H9 (cell line): ENCODE measurements around the gene PLA2G4D. TPM values are rescaled to one million over a fixed set of nuclear protein-coding genes. Genes with fewer than 3 reads are reported as not detected.

Experiments
- DNase-seq: peaks from one replicate; pipeline ENCODE4 v3.0.0-alpha.2; 2017
- H2AFZ ChIP-seq: one replicate; pipeline ENCODE4 v1.6.1; 2013; ENCODE audit warnings: mild to moderate bottlenecking, low read length, control low read depth, moderate library complexity
- H2AK5ac ChIP-seq: 2 replicates; pipeline ENCODE4 v1.6.1; 2013; ENCODE audit warnings: low read length, control low read depth, mixed read lengths; ENCODE audit not compliant: insufficient read length
- H2BK120ac ChIP-seq: one replicate; pipeline ENCODE4 v1.6.1; 2013; ENCODE audit warnings: low read depth, mild to moderate bottlenecking, low read length, control low read depth, inconsistent platforms; ENCODE audit not compliant: poor library complexity, severe bottlenecking
- H2BK12ac ChIP-seq: 2 replicates; pipeline ENCODE4 v1.6.1; 2013; ENCODE audit warnings: low read length, control low read depth, mixed read lengths, low read depth; ENCODE audit not compliant: insufficient read length
- H2BK15ac ChIP-seq: 2 replicates; pipeline ENCODE4 v1.6.1; 2013; ENCODE audit warnings: low read depth, low read length, control low read depth
- H2BK20ac ChIP-seq: one replicate; pipeline ENCODE4 v1.6.1; 2013; ENCODE audit warnings: low read depth, mild to moderate bottlenecking, low read length, control low read depth, inconsistent platforms; ENCODE audit not compliant: poor library complexity, severe bottlenecking
- H2BK5ac ChIP-seq: 2 replicates; pipeline ENCODE4 v1.6.1; 2013; ENCODE audit warnings: low read length, control low read depth, mixed read lengths; ENCODE audit not compliant: insufficient read length
- H3K14ac ChIP-seq: 2 replicates; pipeline ENCODE4 v1.6.1; 2013; ENCODE audit warnings: low read length, control low read depth; ENCODE audit not compliant: insufficient read depth
- H3K18ac ChIP-seq: 2 replicates; pipeline ENCODE4 v1.6.1; 2013; ENCODE audit warnings: low read depth, mild to moderate bottlenecking, mixed read lengths, low read length, control low read depth; ENCODE audit not compliant: insufficient read length
- H3K23ac ChIP-seq: 2 replicates; pipeline ENCODE4 v1.6.1; 2013; ENCODE audit warnings: low read length, control low read depth, mixed read lengths, low read depth; ENCODE audit not compliant: insufficient read length
- H3K23me2 ChIP-seq: 2 replicates; pipeline ENCODE4 v1.6.1; 2013; ENCODE audit warnings: low read depth, mild to moderate bottlenecking, mixed read lengths, low read length, control low read depth; ENCODE audit not compliant: insufficient read length, poor library complexity, severe bottlenecking
- H3K27ac ChIP-seq: 2 replicates; pipeline ENCODE4 v1.5.1; 2013; ENCODE audit warnings: low read length, control low read depth, mixed read lengths, low read depth; ENCODE audit not compliant: insufficient read length
- H3K27me3 ChIP-seq: 2 replicates; pipeline ENCODE4 v1.6.1; 2013; ENCODE audit warnings: low read length, control low read depth, inconsistent platforms; ENCODE audit not compliant: insufficient read depth
- H3K4ac ChIP-seq: 2 replicates; pipeline ENCODE4 v1.6.1; 2013; ENCODE audit warnings: low read depth, mild to moderate bottlenecking, control low read depth, inconsistent platforms, low read length, moderate library complexity
- H3K4me1 ChIP-seq: 2 replicates; pipeline ENCODE4 v1.6.1; 2013; ENCODE audit warnings: low read length, control low read depth, inconsistent platforms; ENCODE audit not compliant: insufficient read depth
- H3K4me2 ChIP-seq: 2 replicates; pipeline ENCODE4 v1.6.1; 2013; ENCODE audit warnings: low read length, control low read depth, mixed read lengths; ENCODE audit not compliant: insufficient read length, insufficient read depth
- H3K56ac ChIP-seq: 2 replicates; pipeline ENCODE4 v1.6.1; 2013; ENCODE audit warnings: low read depth, mild to moderate bottlenecking, mixed read lengths, low read length, control low read depth; ENCODE audit not compliant: insufficient read length
- H3K79me1 ChIP-seq: 2 replicates; pipeline ENCODE4 v1.6.1; 2013; ENCODE audit warnings: low read depth, mild to moderate bottlenecking, moderate library complexity, low read length, control low read depth, inconsistent platforms; ENCODE audit not compliant: insufficient read depth, poor library complexity, severe bottlenecking
- H3K79me2 ChIP-seq: 2 replicates; pipeline ENCODE4 v1.6.1; 2013; ENCODE audit warnings: low read length, control low read depth, inconsistent platforms; ENCODE audit not compliant: insufficient read depth
- H3K9ac ChIP-seq: 2 replicates; pipeline ENCODE4 v1.6.1; 2013; ENCODE audit warnings: low read length, control low read depth, mixed read lengths; ENCODE audit not compliant: insufficient read length; ENCODE audit errors: extremely low read depth
- H3K9me3 ChIP-seq: one replicate; pipeline ENCODE4 v1.6.1; 2013; ENCODE audit warnings: low read depth, low read length, inconsistent platforms; ENCODE audit not compliant: control insufficient read depth
- H3T11ph ChIP-seq: one replicate; pipeline ENCODE4 v1.6.1; 2013; ENCODE audit warnings: mild to moderate bottlenecking, low read length, control low read depth, inconsistent platforms
- H4K20me1 ChIP-seq: one replicate; pipeline ENCODE4 v1.6.1; 2013; ENCODE audit not compliant: control insufficient read depth, insufficient read length, insufficient read depth
- H4K5ac ChIP-seq: 2 replicates; pipeline ENCODE4 v1.6.1; 2013; ENCODE audit warnings: low read depth, mild to moderate bottlenecking, mixed read lengths, low read length, control low read depth; ENCODE audit not compliant: insufficient read length
- H4K8ac ChIP-seq: replicated peaks from 2 replicates; pipeline ENCODE4 v1.6.1; 2013; ENCODE audit warnings: low read length, control low read depth, mixed read lengths, low read depth; ENCODE audit not compliant: insufficient read length
- H4K91ac ChIP-seq: 2 replicates; pipeline ENCODE4 v1.6.1; 2013; ENCODE audit warnings: low read depth, mild to moderate bottlenecking, moderate library complexity, mixed read lengths, low read length, control low read depth; ENCODE audit not compliant: insufficient read length
- H3K27ac Mint-ChIP-seq, 3 experiments: 2 replicates in 2 of 3; 3 replicates in 1 of 3; pipeline ENCODE4 v1.8.0; 2020 to 2021; ENCODE audit warnings: mixed read lengths in 3 of 3, mild to moderate bottlenecking in 1 of 3, moderate library complexity in 1 of 3
- H3K27me3 Mint-ChIP-seq: 2 replicates; pipeline ENCODE4 v1.8.0; 2021; ENCODE audit warnings: low read depth, mild to moderate bottlenecking, moderate library complexity, mixed read lengths
- H3K36me3 Mint-ChIP-seq, 3 experiments: 2 replicates in 2 of 3; 3 replicates in 1 of 3; pipeline ENCODE4 v1.8.0; 2020 to 2021; ENCODE audit warnings: low read depth in 3 of 3, mixed read lengths in 3 of 3; ENCODE audit not compliant: insufficient read depth in 1 of 3
- H3K4me1 Mint-ChIP-seq, 2 experiments: 2 replicates each; pipeline ENCODE4 v1.8.0; 2020; ENCODE audit warnings: mixed read lengths in 2 of 2
- H3K4me3 Mint-ChIP-seq, 2 experiments: 2 replicates in 1 of 2; 3 replicates in 1 of 2; pipeline ENCODE4 v1.8.0; 2020 to 2021; ENCODE audit warnings: mild to moderate bottlenecking in 2 of 2, mixed read lengths in 2 of 2, moderate library complexity in 1 of 2
- H3K9me3 Mint-ChIP-seq, 2 experiments: 2 replicates in 1 of 2; 3 replicates in 1 of 2; pipeline ENCODE4 v1.8.0; 2020; ENCODE audit warnings: mild to moderate bottlenecking in 2 of 2, mixed read lengths in 2 of 2, moderate library complexity in 1 of 2
- WGBS: extraction: QIAGEN DNeasy Blood & Tissue Kit; methylation state at CpG from one replicate; pipeline ENCODE4 v1.1.7; 2013; ENCODE audit warnings: missing lambda C conversion rate, low lambda C conversion rate, mixed read lengths; ENCODE audit not compliant: insufficient read length; ENCODE audit errors: extremely low coverage; 5-methylcytosine and 5-hydroxymethylcytosine counted together
- total RNA-seq: library from RNA; stranded (reverse); gene quantifications from 2 replicates; pipeline ENCODE4 v1.2.1, GENCODE V29; 2021
- TF ChIP-seq, protein P1 (sequence below): fragments of 200-600 bp; sonication (generic); conservative IDR thresholded peaks from 3 replicates; pipeline ENCODE4 v1.8.0; 2021; ENCODE audit warnings: antibody characterized with exemption, mild to moderate bottlenecking

PLA2G4D gene
- total RNA-seq, 1 experiment from 2014 or later = 0.33 TPM

GRCh38 chr15:42020713-42021273, 73.6 kb downstream of the PLA2G4D start, which contains the start of gene PLA2G4E:
TSS of gene PLA2G4E (minus strand) at chr15:42021042. CDS start at chr15:42021030, 12 bp downstream.
- H2AK5ac ChIP-seq = no peak within 1 kb of the TSS
- no peak within 1 kb of the TSS for H2BK5ac ChIP-seq
- H4K5ac ChIP-seq = no peak within 1 kb of the TSS
- no peak for DNase-seq
- H3K4ac ChIP-seq = no peak within 1 kb of the TSS
- no peak within 1 kb of the TSS for H3T11ph ChIP-seq
- no peak within 1 kb of the TSS for H3K23ac ChIP-seq
- no CpG with 5 or more reads among the region's 5 CpGs for WGBS
- no peak within 1 kb of the TSS; the same call in 1 of the 2 replicates for H3K14ac ChIP-seq
- no peak within 1 kb of the TSS for H2BK20ac ChIP-seq
- Mint-ChIP-seq H3K9me3 (peaks cover 45 to 48% of the 10 kb centered on the region in 2 experiments), H3K4me1 (no peaks in the 10 kb centered on the region), H3K27me3 (peaks cover 13% of the 10 kb centered on the region), H3K4me3 (no peak within 1 kb of the TSS), H3K36me3 (peaks cover 15 to 26% (median 16%) of the 10 kb centered on the region in 3 experiments), H3K27ac (no peak within 1 kb of the TSS; a peak in 1 of 7 replicates)
- no peak within 1 kb of the TSS for H2BK15ac ChIP-seq
- H2BK12ac ChIP-seq = no peak within 1 kb of the TSS
- H3K56ac ChIP-seq = no peak within 1 kb of the TSS
- H3K79me1 ChIP-seq = no peaks in the 10 kb centered on the region
- H2AFZ ChIP-seq = no peak within 1 kb of the TSS
- H3K4me2 ChIP-seq = no peak within 1 kb of the TSS
- TF ChIP-seq, protein P1, sequence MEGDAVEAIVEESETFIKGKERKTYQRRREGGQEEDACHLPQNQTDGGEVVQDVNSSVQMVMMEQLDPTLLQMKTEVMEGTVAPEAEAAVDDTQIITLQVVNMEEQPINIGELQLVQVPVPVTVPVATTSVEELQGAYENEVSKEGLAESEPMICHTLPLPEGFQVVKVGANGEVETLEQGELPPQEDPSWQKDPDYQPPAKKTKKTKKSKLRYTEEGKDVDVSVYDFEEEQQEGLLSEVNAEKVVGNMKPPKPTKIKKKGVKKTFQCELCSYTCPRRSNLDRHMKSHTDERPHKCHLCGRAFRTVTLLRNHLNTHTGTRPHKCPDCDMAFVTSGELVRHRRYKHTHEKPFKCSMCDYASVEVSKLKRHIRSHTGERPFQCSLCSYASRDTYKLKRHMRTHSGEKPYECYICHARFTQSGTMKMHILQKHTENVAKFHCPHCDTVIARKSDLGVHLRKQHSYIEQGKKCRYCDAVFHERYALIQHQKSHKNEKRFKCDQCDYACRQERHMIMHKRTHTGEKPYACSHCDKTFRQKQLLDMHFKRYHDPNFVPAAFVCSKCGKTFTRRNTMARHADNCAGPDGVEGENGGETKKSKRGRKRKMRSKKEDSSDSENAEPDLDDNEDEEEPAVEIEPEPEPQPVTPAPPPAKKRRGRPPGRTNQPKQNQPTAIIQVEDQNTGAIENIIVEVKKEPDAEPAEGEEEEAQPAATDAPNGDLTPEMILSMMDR = no peak
- H3K27me3 ChIP-seq = no peaks in the 10 kb centered on the region
- H3K27ac ChIP-seq = no peak within 1 kb of the TSS
- H3K79me2 ChIP-seq = no peaks in the 10 kb centered on the region
- H4K91ac ChIP-seq = no peak within 1 kb of the TSS
- H3K23me2 ChIP-seq = no peaks in the 10 kb centered on the region
- H2BK120ac ChIP-seq = no peak within 1 kb of the TSS
- no peak within 1 kb of the TSS for H3K9ac ChIP-seq
- H4K20me1 ChIP-seq = no peaks in the 10 kb centered on the region
- H3K9me3 ChIP-seq = peaks cover 26% of the 10 kb centered on the region
- H3K18ac ChIP-seq = no peak within 1 kb of the TSS
- no peak within 1 kb of the TSS for H4K8ac ChIP-seq
- H3K4me1 ChIP-seq = no peaks in the 10 kb centered on the region
